GM12874 (cell line): Measurements from ENCODE around the gene SPARCL1.

Experiments used
- TF ChIP-seq, protein P1 (sequence below): IDR thresholded peaks from 2 replicates; pipeline ENCODE4 v1.5.1; 2011; ENCODE audit warnings: low read depth, mild to moderate bottlenecking, control low read depth, low read length, moderate library complexity; ENCODE audit not compliant: insufficient read depth

The SPARCL1 gene

DNA sequence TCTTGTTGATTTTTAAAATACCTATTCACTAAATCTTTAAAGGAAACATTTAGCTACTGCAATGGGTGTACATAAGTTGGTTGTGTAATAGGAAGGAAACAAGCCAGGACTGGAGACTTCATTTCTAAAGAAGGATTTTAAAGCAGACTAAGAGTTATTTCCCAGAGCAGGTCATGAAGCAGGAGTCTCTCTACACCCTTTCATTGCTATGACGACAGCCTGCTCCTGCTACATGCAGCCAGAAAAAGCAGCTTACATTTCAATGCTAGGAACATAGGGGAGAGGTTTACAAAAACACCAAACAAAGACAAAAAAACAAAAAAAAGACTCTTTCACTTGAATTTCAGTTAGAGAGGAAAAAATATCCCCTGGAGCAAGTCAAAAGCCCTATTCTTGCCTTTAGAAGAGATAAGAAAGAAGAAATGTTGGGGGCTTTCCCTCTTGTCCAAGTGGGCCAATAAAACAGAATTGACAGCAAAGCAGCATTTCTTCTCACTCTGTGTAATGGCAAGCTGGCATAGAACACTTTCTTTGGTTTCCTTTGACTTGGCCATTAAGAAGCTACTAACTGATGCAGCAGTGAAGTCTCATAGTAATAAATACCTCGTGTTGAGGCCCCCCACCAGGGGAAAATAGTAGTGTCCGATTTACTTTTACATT is 3.4 kb downstream of the SPARCL1 start:
- TF ChIP-seq, protein P1, sequence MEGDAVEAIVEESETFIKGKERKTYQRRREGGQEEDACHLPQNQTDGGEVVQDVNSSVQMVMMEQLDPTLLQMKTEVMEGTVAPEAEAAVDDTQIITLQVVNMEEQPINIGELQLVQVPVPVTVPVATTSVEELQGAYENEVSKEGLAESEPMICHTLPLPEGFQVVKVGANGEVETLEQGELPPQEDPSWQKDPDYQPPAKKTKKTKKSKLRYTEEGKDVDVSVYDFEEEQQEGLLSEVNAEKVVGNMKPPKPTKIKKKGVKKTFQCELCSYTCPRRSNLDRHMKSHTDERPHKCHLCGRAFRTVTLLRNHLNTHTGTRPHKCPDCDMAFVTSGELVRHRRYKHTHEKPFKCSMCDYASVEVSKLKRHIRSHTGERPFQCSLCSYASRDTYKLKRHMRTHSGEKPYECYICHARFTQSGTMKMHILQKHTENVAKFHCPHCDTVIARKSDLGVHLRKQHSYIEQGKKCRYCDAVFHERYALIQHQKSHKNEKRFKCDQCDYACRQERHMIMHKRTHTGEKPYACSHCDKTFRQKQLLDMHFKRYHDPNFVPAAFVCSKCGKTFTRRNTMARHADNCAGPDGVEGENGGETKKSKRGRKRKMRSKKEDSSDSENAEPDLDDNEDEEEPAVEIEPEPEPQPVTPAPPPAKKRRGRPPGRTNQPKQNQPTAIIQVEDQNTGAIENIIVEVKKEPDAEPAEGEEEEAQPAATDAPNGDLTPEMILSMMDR, result no peak

DNA sequence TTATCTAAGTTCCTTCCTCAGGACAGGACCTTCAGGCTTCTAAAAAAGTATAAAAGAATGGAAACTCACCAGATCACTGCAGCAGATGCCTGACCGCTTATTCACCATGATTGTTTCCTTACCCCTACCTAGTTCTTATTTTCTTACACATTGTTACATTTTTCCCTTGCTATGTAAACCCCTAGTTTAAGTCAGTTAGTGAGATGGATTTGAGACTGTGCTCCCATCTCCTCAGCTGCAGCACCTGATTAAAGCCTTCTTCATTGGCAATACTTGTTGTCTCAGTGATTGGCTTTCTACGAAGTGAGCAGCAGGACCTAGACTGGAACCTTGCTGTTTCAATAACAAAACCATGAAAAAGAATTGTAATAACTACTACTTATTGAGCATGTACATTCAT is 4.7 kb downstream of the SPARCL1 start:
- TF ChIP-seq, protein P1, result no peak

DNA sequence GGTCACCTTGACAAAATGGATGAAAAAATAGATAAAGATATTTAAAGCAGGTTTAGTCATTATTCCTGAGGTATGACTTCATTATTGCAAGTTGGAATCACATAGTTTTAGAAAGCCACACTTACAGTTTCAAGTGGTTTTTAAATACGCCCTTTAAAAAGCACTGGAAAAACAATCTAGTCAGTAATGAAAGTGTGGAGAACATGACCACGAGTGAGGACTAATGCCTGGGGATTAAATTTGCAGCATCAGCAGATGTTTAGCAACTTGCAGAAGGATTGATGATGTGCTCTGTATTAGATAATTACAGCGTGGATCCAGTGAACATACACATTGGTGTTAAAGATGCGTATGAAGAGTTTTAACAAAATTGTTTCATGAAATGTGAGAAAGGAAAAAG is 5.9 kb downstream of the SPARCL1 start:
- TF ChIP-seq, protein P1, result no peak

DNA sequence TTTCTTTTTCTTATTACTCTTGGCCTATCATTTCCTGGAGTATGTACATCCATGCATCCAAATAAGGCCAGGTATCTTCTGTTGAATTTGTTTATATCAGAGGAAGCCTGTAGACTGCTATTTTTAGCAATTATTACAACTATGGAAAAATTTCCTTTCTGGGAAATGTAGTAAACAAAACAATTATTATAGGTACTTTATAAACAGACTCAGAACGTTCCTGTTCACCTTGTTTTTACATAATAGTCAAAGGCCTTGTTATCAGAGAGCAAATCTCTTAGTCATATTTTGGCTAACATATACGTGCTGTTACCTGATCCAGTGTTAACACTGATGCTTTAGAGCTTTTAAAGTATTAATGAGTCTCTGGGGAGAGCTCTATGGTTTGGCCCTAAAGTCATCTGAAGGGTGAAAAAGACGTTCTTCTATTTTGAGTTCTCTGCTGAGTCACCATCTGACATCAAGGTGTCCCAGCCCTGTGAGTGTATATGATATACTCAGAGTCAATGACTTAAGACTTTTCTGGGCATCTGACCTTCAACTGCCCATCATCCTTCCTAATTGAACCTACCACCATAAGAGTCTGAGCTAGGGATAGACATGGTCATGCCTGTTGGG is 7.3 kb downstream of the SPARCL1 start:
- TF ChIP-seq, protein P1, result no peak

DNA sequence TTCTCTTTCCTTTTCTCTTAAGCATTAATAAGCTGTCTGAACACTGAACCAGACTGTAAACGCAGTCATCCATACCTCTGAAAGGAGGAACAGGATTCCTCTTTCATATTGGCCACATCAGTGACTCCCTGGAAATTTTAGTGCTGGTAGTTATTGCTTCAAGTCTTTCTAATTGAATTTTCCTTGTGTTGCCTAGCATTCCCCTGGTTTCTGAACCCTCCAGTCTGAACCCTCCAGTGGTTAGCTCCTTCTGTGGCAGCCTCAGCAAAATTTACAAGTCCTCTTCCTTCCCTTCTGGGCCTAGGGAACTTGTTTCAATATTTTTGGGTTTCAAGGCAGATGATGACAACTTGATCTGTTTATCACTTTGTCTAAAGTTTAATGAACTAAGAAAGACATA is 7.9 kb downstream of the SPARCL1 start:
- TF ChIP-seq, protein P1, result no peak

DNA sequence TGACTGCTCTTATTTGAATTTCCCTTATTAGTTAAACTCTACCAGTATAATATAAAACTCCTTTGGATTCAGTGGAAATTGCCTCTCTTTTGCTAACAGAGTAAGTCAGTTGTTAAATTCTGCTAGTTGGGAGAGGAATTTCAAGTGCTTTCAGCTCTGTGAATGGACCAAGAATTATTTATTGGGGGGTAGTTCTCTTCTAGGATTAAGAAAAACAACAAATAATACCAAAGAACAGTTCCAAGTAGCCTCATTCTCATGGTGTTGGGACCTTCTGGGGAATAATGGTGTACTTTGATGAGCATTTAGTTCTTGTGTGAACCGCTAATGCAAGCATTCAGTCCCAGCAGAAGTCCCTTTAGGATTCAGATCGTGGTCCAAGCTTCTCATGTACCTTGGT is 11.6 kb downstream of the SPARCL1 start:
- TF ChIP-seq, protein P1, result no peak

DNA sequence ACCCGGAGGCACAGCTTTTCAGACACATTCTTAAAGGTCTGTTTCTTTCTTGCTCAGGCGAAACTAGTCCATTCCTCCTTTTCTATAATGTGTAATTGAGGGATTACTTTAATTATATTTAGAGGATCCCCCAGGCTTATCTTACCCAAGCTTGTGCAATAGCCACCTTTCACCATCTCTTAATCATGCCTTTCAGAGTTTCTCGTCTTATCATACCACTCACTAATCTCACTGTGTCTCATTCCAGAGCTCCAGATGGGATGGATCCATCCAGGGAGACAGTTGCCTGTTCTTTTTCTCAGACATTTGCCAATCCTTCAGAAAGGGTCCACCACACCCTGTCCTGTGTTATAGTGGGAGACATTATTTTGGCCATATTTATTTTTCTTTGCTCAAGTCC is 12.5 kb downstream of the SPARCL1 start:
- TF ChIP-seq, protein P1, result no peak
